IMR-90 (cell line): ENCODE results near the gene FDPS. TPM values are rescaled to one million over a fixed set of nuclear protein-coding genes. Genes with fewer than 3 reads are reported as not detected.

Experiments used
- ATAC-seq: fragments of 200-7000 bp; cut with Tn5 transposase; 2 replicates; pipeline ENCODE4 v1.9.1; 2020; ENCODE audit warnings: low read depth, mild to moderate bottlenecking, moderate library complexity
- BruUV-seq: library from RNA; stranded (reverse); fragments of 400-500 nt; replicated peaks from 2 replicates; lab custom pipeline; 2021; lab: Mats Ljungman, UMichigan
- CTCF ChIA-PET: fragments of 300-600 bp; formaldehyde crosslinking; extraction: SDS; loops from one replicate; lab custom pipeline; 2021; ENCODE audit warnings: antibody characterized with exemption; lab: Yijun Ruan, JAX
- POLR2A ChIA-PET: fragments of 300-600 bp; sonication (Branson Sonifier 250); formaldehyde crosslinking; loops from one replicate; lab custom pipeline; 2022; ENCODE audit warnings: antibody characterized with exemption; ENCODE audit not compliant: unreplicated experiment; lab: Charles Lee
- DNase-seq: peaks from one replicate; pipeline ENCODE4 v3.0.0; 2013
- H2AFZ ChIP-seq: replicated peaks from 2 replicates; pipeline ENCODE3; 2013; ENCODE audit warnings: low read length, mild to moderate bottlenecking; ENCODE audit not compliant: poor library complexity
- H2AK5ac ChIP-seq: 2 replicates; pipeline ENCODE4 v1.6.1; 2013; ENCODE audit warnings: low read depth, low read length, inconsistent platforms
- H2AK9ac ChIP-seq: replicated peaks from 2 replicates; pipeline ENCODE3; 2013; ENCODE audit warnings: mild to moderate bottlenecking, low read depth, low read length, moderate library complexity; ENCODE audit not compliant: poor library complexity
- H2BK120ac ChIP-seq: 2 replicates; pipeline ENCODE4 v1.6.1; 2013; ENCODE audit warnings: low read depth, low read length, inconsistent platforms
- H2BK15ac ChIP-seq: 3 replicates; pipeline ENCODE4 v1.6.1; 2013; ENCODE audit warnings: low read depth, low read length, inconsistent platforms
- H2BK20ac ChIP-seq: 2 replicates; pipeline ENCODE4 v1.6.1; 2013; ENCODE audit warnings: low read depth, mild to moderate bottlenecking, inconsistent platforms, low read length, moderate library complexity
- H2BK5ac ChIP-seq: 2 replicates; pipeline ENCODE4 v1.6.1; 2013; ENCODE audit warnings: mild to moderate bottlenecking, low read depth, low read length, inconsistent platforms; ENCODE audit not compliant: poor library complexity, severe bottlenecking
- H3K14ac ChIP-seq: replicated peaks from 2 replicates; pipeline ENCODE4 v1.6.1; 2013; ENCODE audit warnings: low read depth, low read length, inconsistent platforms
- H3K18ac ChIP-seq: 2 replicates; pipeline ENCODE4 v1.6.1; 2013; ENCODE audit warnings: low read depth, low read length, control low read depth
- H3K23ac ChIP-seq: 2 replicates; pipeline ENCODE4 v1.6.1; 2013; ENCODE audit warnings: low read depth, low read length, inconsistent platforms
- H3K27ac ChIP-seq: 2 replicates; pipeline ENCODE4 v1.5.1; 2013; ENCODE audit warnings: mild to moderate bottlenecking, control low read depth, low read length; ENCODE audit not compliant: insufficient read depth
- H3K27me3 ChIP-seq: 2 replicates; pipeline ENCODE4 v1.6.1; 2013; ENCODE audit warnings: low read length; ENCODE audit not compliant: control insufficient read depth, insufficient read depth
- H3K36me3 ChIP-seq: 2 replicates; pipeline ENCODE4 v1.6.1; 2013; ENCODE audit warnings: low read length, mixed read lengths; ENCODE audit not compliant: control insufficient read depth, insufficient read depth
- H3K4ac ChIP-seq: 2 replicates; pipeline ENCODE4 v1.6.1; 2013; ENCODE audit warnings: low read depth, low read length, inconsistent platforms
- H3K4me1 ChIP-seq: 2 replicates; pipeline ENCODE4 v1.6.1; 2013; ENCODE audit warnings: low read length, mixed read lengths; ENCODE audit not compliant: control insufficient read depth, insufficient read depth
- H3K4me2 ChIP-seq: 2 replicates; pipeline ENCODE4 v1.6.1; 2013; ENCODE audit warnings: low read depth, mild to moderate bottlenecking, control low read depth, low read length, moderate library complexity
- H3K4me3 ChIP-seq: 2 replicates; pipeline ENCODE4 v1.5.1; 2013; ENCODE audit warnings: low read depth, mild to moderate bottlenecking, control low read depth, low read length, moderate library complexity; ENCODE audit not compliant: insufficient read depth
- H3K56ac ChIP-seq: 2 replicates; pipeline ENCODE4 v1.6.1; 2013; ENCODE audit warnings: low read length, inconsistent platforms; ENCODE audit not compliant: insufficient read depth; ENCODE audit errors: extremely low read depth
- H3K79me1 ChIP-seq, 2 experiments: 2 replicates each; pipeline ENCODE4 v1.6.1; 2013; ENCODE audit warnings: low read length in 2 of 2, inconsistent platforms in 1 of 2, low read depth in 1 of 2
- H3K9ac ChIP-seq: 2 replicates; pipeline ENCODE4 v1.6.1; 2013; ENCODE audit warnings: low read depth, low read length, control low read depth
- H3K9me1 ChIP-seq: 2 replicates; pipeline ENCODE4 v1.6.1; 2013; ENCODE audit warnings: low read length, inconsistent platforms; ENCODE audit not compliant: insufficient read depth
- H3K9me3 ChIP-seq: 2 replicates; pipeline ENCODE4 v1.6.1; 2013; ENCODE audit warnings: low read length; ENCODE audit not compliant: control insufficient read depth, insufficient read depth
- H4K20me1 ChIP-seq: 2 replicates; pipeline ENCODE4 v1.6.1; 2013; ENCODE audit warnings: low read length, inconsistent platforms; ENCODE audit not compliant: insufficient read depth
- H4K5ac ChIP-seq: 2 replicates; pipeline ENCODE4 v1.6.1; 2013; ENCODE audit warnings: mild to moderate bottlenecking, low read depth, low read length, control low read depth
- H4K8ac ChIP-seq, 2 experiments: 2 replicates each; pipeline ENCODE4 v1.6.1; 2013; ENCODE audit warnings: low read depth in 2 of 2, low read length in 2 of 2, control low read depth in 1 of 2, inconsistent platforms in 1 of 2
- H4K91ac ChIP-seq: 2 replicates; pipeline ENCODE4 v1.6.1; 2013; ENCODE audit warnings: low read depth, low read length, inconsistent platforms; ENCODE audit not compliant: insufficient read depth
- CEBPB ChIP-seq: IDR thresholded peaks from 2 replicates; pipeline ENCODE4 v1.6.1; 2012; ENCODE audit warnings: low read depth, low read length, improper control_type of control experiment
- CHD1 ChIP-seq: IDR thresholded peaks from 2 replicates; pipeline ENCODE4 v1.6.1; 2012; ENCODE audit warnings: low read depth, low read length, improper control_type of control experiment
- MXI1 ChIP-seq: IDR thresholded peaks from 2 replicates; pipeline ENCODE4 v1.6.1; 2012; ENCODE audit warnings: low read depth, mild to moderate bottlenecking, low read length, moderate library complexity, borderline replicate concordance
- RFX5 ChIP-seq: IDR thresholded peaks from 2 replicates; pipeline ENCODE4 v1.8.0; 2012; ENCODE audit warnings: low read depth, mild to moderate bottlenecking, low read length, moderate library complexity
- WGBS, 2 experiments: methylation state at CpG; one replicate each; pipeline versions ENCODE4 v1.1.5 to v1.1.7; 2013; ENCODE audit warnings: missing lambda C conversion rate in 2 of 2; ENCODE audit not compliant: insufficient read length in 1 of 2; ENCODE audit errors: extremely low coverage in 2 of 2; 5-methylcytosine and 5-hydroxymethylcytosine counted together
- dilution Hi-C: fragments of 300-500 bp; cut with HindIII; formaldehyde crosslinking; loops from one replicate; pipeline ENCODE4 v1.14.3; 2018; ENCODE audit warnings: low sequenced_read_pairs; ENCODE audit not compliant: unreplicated experiment
- in situ Hi-C: fragments of 300-500 bp; cut with MboI; formaldehyde crosslinking; loops from 3 replicates; pipeline ENCODE4 v1.14.3; 2019; ENCODE audit warnings: low sequenced_read_pairs, inconsistent platforms, mixed read lengths
- intact Hi-C: fragments of 100-400 bp; cut with micrococcal nuclease; formaldehyde crosslinking; loops from 2 replicates; pipeline ENCODE4 v1.10.0; 2022
- polyA plus RNA-seq, 3 experiments: library from polyadenylated mRNA; depleted of rRNA; stranded (reverse); fragments of >200 nt; gene quantifications; 2 replicates each; pipeline ENCODE4 v1.2.3, GENCODE V29; 2012; ENCODE audit warnings: low replicate concordance in 1 of 3
- total RNA-seq: library from RNA; depleted of rRNA; stranded (reverse); fragments of >200 nt; gene quantifications from 2 replicates; pipeline ENCODE4 v1.2.3, GENCODE V29; 2012
- TF ChIP-seq, protein P1 (sequence below): fragments of 150-350 bp; IDR thresholded peaks from 2 replicates; pipeline ENCODE4 v1.6.1; 2016; ENCODE audit warnings: low read depth, mild to moderate bottlenecking, low read length, moderate library complexity, borderline replicate concordance

FDPS gene
- total and polyA plus RNA-seq, 2 of the 4 experiments (the other 2 are of a cell fraction) = 183 to 191 TPM

DNA sequence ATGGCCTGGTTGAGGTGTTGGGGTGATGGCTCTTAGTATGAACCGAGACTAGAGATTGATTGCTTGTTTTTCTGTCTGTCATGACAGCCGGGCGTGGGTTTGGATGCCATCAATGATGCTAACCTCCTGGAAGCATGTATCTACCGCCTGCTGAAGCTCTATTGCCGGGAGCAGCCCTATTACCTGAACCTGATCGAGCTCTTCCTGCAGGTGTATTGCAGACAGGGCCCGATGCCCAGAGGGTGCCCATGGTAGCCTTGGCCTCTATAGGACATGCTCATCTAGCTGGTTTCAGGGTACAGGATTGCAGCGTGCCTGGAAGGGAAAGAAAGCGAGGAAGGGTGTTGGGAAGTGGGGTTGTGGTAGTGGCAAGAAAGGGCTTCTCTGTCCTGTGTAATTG is 9.4 kb downstream of the FDPS start:
- Histone ChIP-seq H3K9ac (no peak overlapping the region), H3K27ac (no peak overlapping the region), H3K79me1 (peaks cover 0 to 52% of the 10 kb centered on the region in 2 experiments; a peak in 3 of 4 replicates), H2BK15ac (no peak overlapping the region), H3K56ac (no peak overlapping the region), H4K91ac (no peak overlapping the region), H3K9me3 (no peaks in the 10 kb centered on the region), H3K36me3 (peaks cover 20% of the 10 kb centered on the region), H4K5ac (no peak overlapping the region), H3K9me1 (peaks cover 13% of the 10 kb centered on the region; the same call in 1 of the 2 replicates), H2AFZ (no peak overlapping the region), H2AK9ac (no peak overlapping the region), H3K4me2 (no peak overlapping the region), H4K20me1 (no peaks in the 10 kb centered on the region), H2BK5ac (no peak overlapping the region), H3K4me1 (peaks cover 9% of the 10 kb centered on the region; the same call in 1 of the 2 replicates), H4K8ac (no peak overlapping the region), H2BK20ac (no peak overlapping the region), H3K4ac (no peak overlapping the region), H2BK120ac (no peak overlapping the region), H2AK5ac (no peak overlapping the region), H3K23ac (no peak overlapping the region), H3K18ac (no peak overlapping the region), H3K27me3 (no peaks in the 10 kb centered on the region), H3K14ac (no peak overlapping the region), H3K4me3 (no peak overlapping the region)
- in situ Hi-C loops = loop anchor here (5.0 kb wide), 1 partner anchor 41 kb away; the partner anchor contains the start of gene HCN3
- 90% methylated on average over 6 of the region's 9 CpGs; no CpG with 5 or more reads in 1 of the 2 experiments for WGBS, 2 experiments
- ChIA-PET CTCF (no interaction called here), POLR2A (no interaction called here)
- no peak for TF ChIP-seq MXI1
- TF ChIP-seq RFX5 = no peak
- no peak for TF ChIP-seq CEBPB
- TF ChIP-seq CHD1 = no peak
- TF ChIP-seq, protein P1, sequence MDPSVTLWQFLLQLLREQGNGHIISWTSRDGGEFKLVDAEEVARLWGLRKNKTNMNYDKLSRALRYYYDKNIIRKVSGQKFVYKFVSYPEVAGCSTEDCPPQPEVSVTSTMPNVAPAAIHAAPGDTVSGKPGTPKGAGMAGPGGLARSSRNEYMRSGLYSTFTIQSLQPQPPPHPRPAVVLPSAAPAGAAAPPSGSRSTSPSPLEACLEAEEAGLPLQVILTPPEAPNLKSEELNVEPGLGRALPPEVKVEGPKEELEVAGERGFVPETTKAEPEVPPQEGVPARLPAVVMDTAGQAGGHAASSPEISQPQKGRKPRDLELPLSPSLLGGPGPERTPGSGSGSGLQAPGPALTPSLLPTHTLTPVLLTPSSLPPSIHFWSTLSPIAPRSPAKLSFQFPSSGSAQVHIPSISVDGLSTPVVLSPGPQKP = no peak
- no TSS peak for BruUV-seq
- dilution Hi-C loops = no loop called here
- DNase-seq = no peak
- ATAC-seq = no peak
- intact Hi-C loops = no loop called here
